Adrenal gland (tissue), 12 donors: ENCODE results near the gene CPB2. TPM values are rescaled to one million over a fixed set of nuclear protein-coding genes. Genes with fewer than 3 reads are reported as not detected.

Experiments
- DNase-seq, 7 donors: peaks; one replicate each; pipeline ENCODE4 v3.0.0-alpha.2; 2019 to 2020
- H3K27ac ChIP-seq, 5 donors: fragments of 200-600 bp; sonication (generic) in 4 of 5; 1 replicate in 3 of 5; 2 replicates in 2 of 5; pipeline versions ENCODE4 v1.5.1 to v1.8.0; 2016 to 2020; ENCODE audit warnings: mild to moderate bottlenecking in 1 of 5
- H3K27me3 ChIP-seq: fragments of 200-600 bp; 2 replicates; pipeline ENCODE4 v1.8.0; 2021
- H3K36me3 ChIP-seq, 2 donors: fragments of 200-600 bp; replicated peaks in 1 of 2; 1 replicate in 1 of 2; 2 replicates in 1 of 2; pipeline versions ENCODE4 v1.5.1 to v1.8.0; 2018 to 2022
- H3K4me1 ChIP-seq, 2 donors: fragments of 200-600 bp; replicated peaks in 1 of 2; 1 replicate in 1 of 2; 2 replicates in 1 of 2; pipeline versions ENCODE4 v1.5.1 to v1.8.0; 2018 to 2021
- H3K4me3 ChIP-seq, 4 donors: fragments of 200-600 bp; sonication (generic) in 3 of 4; one replicate each; pipeline ENCODE4 v1.5.1; 2016 to 2018
- H3K9me3 ChIP-seq, 3 donors: fragments of 200-600 bp; sonication (generic) in 1 of 3; replicated peaks in 1 of 3; 1 replicate in 2 of 3; 2 replicates in 1 of 3; pipeline versions ENCODE4 v1.5.1 to v1.8.0; 2016 to 2021
- CTCF ChIP-seq, 6 experiments: fragments of 450-650 bp in 4 of 6; fragments of 200-600 bp in 2 of 6; sonication (generic) in 1 of 6; IDR thresholded peaks; 1 replicate in 5 of 6; 2 replicates in 1 of 6; pipeline versions ENCODE4 v1.5.1 to v1.8.0; 2016 to 2021; ENCODE audit warnings: antibody characterized with exemption in 6 of 6, mild to moderate bottlenecking in 2 of 6, moderate library complexity in 1 of 6
- POLR2A ChIP-seq, 2 donors: fragments of 450-650 bp; IDR thresholded peaks; one replicate each; pipeline ENCODE4 v1.6.1; 2017; ENCODE audit warnings: antibody characterized with exemption in 2 of 2, mild to moderate bottlenecking in 2 of 2, moderate library complexity in 1 of 2
- WGBS, 4 donors: extraction: QIAGEN DNeasy Blood & Tissue Kit in 2 of 4; methylation state at CpG; one replicate each; pipeline versions ENCODE4 v1.1.5 to v1.1.7; 2013 to 2017; 5-methylcytosine and 5-hydroxymethylcytosine counted together
- intact Hi-C, 2 donors: fragments of 100-400 bp; cut with DNase I; formaldehyde crosslinking; loops; one replicate each; pipeline versions ENCODE4 v1.14.1 to v1.15.0; 2022 to 2023
- polyA plus RNA-seq, 3 donors: library from polyadenylated mRNA; stranded (reverse); fragments of 200-250 nt in 2 of 3; fragments of 350-450 nt in 1 of 3; fragmentation: Illumina TruSeq in 1 of 3; extraction: RNeasy Lipid Tissue Mini Kit (QIAGEN cat#74804) in 1 of 3; gene quantifications; one replicate each; pipeline ENCODE4 v1.2.3, GENCODE V29; 2013 to 2014
- total RNA-seq, 9 donors: library from RNA; depleted of rRNA in 4 of 9; stranded (reverse); fragments of >200 nt in 4 of 9; fragments of 120-200 nt in 1 of 9; fragmentation: NEBNext Ultra II Directional in 1 of 9; extraction: Animal tissue kit (Norgen Biotek cat#: 25700) in 1 of 9; gene quantifications; one replicate each; pipeline versions ENCODE4 v1.1.0 to v1.2.4, GENCODE V29; 2013 to 2023
- donor health status: healthy with polysubstance abuse.
- donor health status: Bipolar disorder and iron deficiency.
- donor health status: DM: yes; HTN: yes; CAD: no.
- donor health status: DM: no; HTN: no; CAD: no.
- donor health status: DM: no; HTN: no; CAD: no.
- donor health status: DM: yes; HTN: yes; CAD: no.

CPB2 gene
- total and polyA plus RNA-seq, 12 donors = 0.22 to 0.23 TPM; not detected in 10

GRCh38 chr13:46082324-46082723 lies 22.5 kb downstream of the CPB2 start:
- DNase-seq = no peak
- Histone ChIP-seq H3K4me3 (no peak overlapping the region), H3K36me3 (no peaks in the 10 kb centered on the region), H3K27me3 (no peaks in the 10 kb centered on the region), H3K27ac (no peak overlapping the region), H3K9me3 (no peaks in the 10 kb centered on the region), H3K4me1 (no peaks in the 10 kb centered on the region)
- 91 to 94% (median 91%) methylated on average over 5 of the region's 5 CpGs for WGBS, 4 donors
- TF ChIP-seq CTCF (IDR thresholded peaks at IDR 0.05) (no peak), POLR2A (IDR thresholded peaks at IDR 0.05) (no peak)
- intact Hi-C loops = no loop called here

- Histone ChIP-seq H3K4me1 (no peaks in the 10 kb centered on the region), H3K27me3 (no peaks in the 10 kb centered on the region), H3K4me3 (no peak overlapping the region), H3K9me3 (no peaks in the 10 kb centered on the region), H3K27ac (no peak overlapping the region), H3K36me3 (no peaks in the 10 kb centered on the region)
- TF ChIP-seq CTCF (IDR thresholded peaks at IDR 0.05) (no peak), POLR2A (IDR thresholded peaks at IDR 0.05) (no peak)
- DNase-seq = no peak
- intact Hi-C loops = no loop called here
- WGBS, 4 donors = 50 to 73% (median 56%) methylated on average over 2 of the region's 2 CpGs
These were observed 25.1 kb downstream of the CPB2 start for GRCh38 chr13:46079770-46080169.

GRCh38 chr13:46077265-46077664 lies 27.6 kb downstream of the CPB2 start:
- Histone ChIP-seq H3K4me3 (no peak overlapping the region), H3K4me1 (no peaks in the 10 kb centered on the region), H3K36me3 (no peaks in the 10 kb centered on the region), H3K27ac (no peak overlapping the region), H3K9me3 (no peaks in the 10 kb centered on the region), H3K27me3 (no peaks in the 10 kb centered on the region)
- WGBS, 4 donors = 55 to 67% (median 59%) methylated on average over 1 of the region's 1 CpG
- intact Hi-C loops = no loop called here
- TF ChIP-seq POLR2A (IDR thresholded peaks at IDR 0.05) (no peak), CTCF (IDR thresholded peaks at IDR 0.05) (no peak)
- no peak for DNase-seq

GRCh38 chr13:46076827-46077226 lies 28.0 kb downstream of the CPB2 start:
- DNase-seq = no peak

More at GRCh38 chr13:46076827-46077226, 28.0 kb downstream of the CPB2 start:
- H3K27ac ChIP-seq = no peak overlapping the region
- H3K36me3 ChIP-seq = no peaks in the 10 kb centered on the region
- TF ChIP-seq CTCF (IDR thresholded peaks at IDR 0.05) = no peak
- TF ChIP-seq POLR2A (IDR thresholded peaks at IDR 0.05) = no peak
- no peaks in the 10 kb centered on the region for H3K27me3 ChIP-seq
- H3K4me3 ChIP-seq = no peak overlapping the region
- H3K9me3 ChIP-seq = no peaks in the 10 kb centered on the region
- H3K4me1 ChIP-seq = no peaks in the 10 kb centered on the region
- WGBS, 4 donors = 73 to 94% (median 90%) methylated on average over 3 of the region's 3 CpGs
- intact Hi-C loops = no loop called here
